HL-60 (cell line): Measurements from ENCODE around the gene CSNK1D.

Experiments
- GABPA ChIP-seq: IDR thresholded peaks from 2 replicates; pipeline ENCODE4 v1.6.1; 2012; ENCODE audit warnings: low read depth
- POLR2AphosphoS5 ChIP-seq: IDR thresholded peaks from 2 replicates; pipeline ENCODE4 v1.6.1; 2012; ENCODE audit warnings: low read depth
- REST ChIP-seq: IDR thresholded peaks from 2 replicates; pipeline ENCODE4 v1.6.1; 2012; ENCODE audit warnings: low read depth; ENCODE audit not compliant: insufficient replicate concordance
- SPI1 ChIP-seq: IDR thresholded peaks from 2 replicates; pipeline ENCODE4 v1.6.1; 2012; ENCODE audit warnings: low read depth, mild to moderate bottlenecking, borderline replicate concordance
- TF ChIP-seq, protein P1 (sequence below): IDR thresholded peaks from one replicate; pipeline ENCODE4 v1.5.1; 2011; ENCODE audit warnings: low read length, control low read depth, inconsistent platforms; ENCODE audit not compliant: insufficient read depth

- TF ChIP-seq, protein P1, sequence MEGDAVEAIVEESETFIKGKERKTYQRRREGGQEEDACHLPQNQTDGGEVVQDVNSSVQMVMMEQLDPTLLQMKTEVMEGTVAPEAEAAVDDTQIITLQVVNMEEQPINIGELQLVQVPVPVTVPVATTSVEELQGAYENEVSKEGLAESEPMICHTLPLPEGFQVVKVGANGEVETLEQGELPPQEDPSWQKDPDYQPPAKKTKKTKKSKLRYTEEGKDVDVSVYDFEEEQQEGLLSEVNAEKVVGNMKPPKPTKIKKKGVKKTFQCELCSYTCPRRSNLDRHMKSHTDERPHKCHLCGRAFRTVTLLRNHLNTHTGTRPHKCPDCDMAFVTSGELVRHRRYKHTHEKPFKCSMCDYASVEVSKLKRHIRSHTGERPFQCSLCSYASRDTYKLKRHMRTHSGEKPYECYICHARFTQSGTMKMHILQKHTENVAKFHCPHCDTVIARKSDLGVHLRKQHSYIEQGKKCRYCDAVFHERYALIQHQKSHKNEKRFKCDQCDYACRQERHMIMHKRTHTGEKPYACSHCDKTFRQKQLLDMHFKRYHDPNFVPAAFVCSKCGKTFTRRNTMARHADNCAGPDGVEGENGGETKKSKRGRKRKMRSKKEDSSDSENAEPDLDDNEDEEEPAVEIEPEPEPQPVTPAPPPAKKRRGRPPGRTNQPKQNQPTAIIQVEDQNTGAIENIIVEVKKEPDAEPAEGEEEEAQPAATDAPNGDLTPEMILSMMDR, result no peak
- TF ChIP-seq POLR2AphosphoS5 (no peak; the same call in none of the 2 replicates), REST (no peak), GABPA (no peak), SPI1 (no peak)
These were observed 32.9 kb downstream of the CSNK1D start for GRCh38 chr17:82240506-82241182.
